Mesenchymal stem cell (in vitro differentiated cells and primary cell): ENCODE data around the gene GLTPD2. TPM values are rescaled to one million over a fixed set of nuclear protein-coding genes. Genes with fewer than 3 reads are reported as not detected.
A peak's percentile ranks its signal among the peaks of the same experiment; 100 is the strongest.

Experiments
- DNase-seq: peaks from one replicate; pipeline ENCODE4 v3.0.0-alpha.2; 2013
- H2AFZ ChIP-seq: one replicate; pipeline ENCODE4 v1.6.1; 2013; ENCODE audit warnings: low read depth, mild to moderate bottlenecking, control low read depth, inconsistent platforms, low read length, moderate library complexity
- H2AK5ac ChIP-seq: 2 replicates; pipeline ENCODE4 v1.6.1; 2013; ENCODE audit warnings: low read length, moderate library complexity, mild to moderate bottlenecking, inconsistent platforms; ENCODE audit not compliant: severe bottlenecking
- H2BK120ac ChIP-seq: one replicate; pipeline ENCODE4 v1.6.1; 2013; ENCODE audit warnings: low read depth, mild to moderate bottlenecking, inconsistent platforms, low read length, moderate library complexity
- H2BK12ac ChIP-seq, 2 experiments: one replicate each; pipeline ENCODE4 v1.6.1; 2013; ENCODE audit warnings: inconsistent platforms in 2 of 2, low read length in 2 of 2, mild to moderate bottlenecking in 2 of 2, moderate library complexity in 2 of 2, control low read depth in 1 of 2
- H2BK15ac ChIP-seq: one replicate; pipeline ENCODE4 v1.6.1; 2013; ENCODE audit warnings: mild to moderate bottlenecking, low read depth, inconsistent platforms; ENCODE audit not compliant: poor library complexity, severe bottlenecking
- H2BK5ac ChIP-seq: 2 replicates; pipeline ENCODE4 v1.6.1; 2013; ENCODE audit warnings: low read depth, mild to moderate bottlenecking, low read length, control low read depth, inconsistent platforms; ENCODE audit not compliant: poor library complexity, severe bottlenecking
- H3K14ac ChIP-seq, 2 experiments: one replicate each; pipeline ENCODE4 v1.6.1; 2013; ENCODE audit warnings: inconsistent platforms in 2 of 2, low read length in 2 of 2, control low read depth in 1 of 2, mild to moderate bottlenecking in 1 of 2, moderate library complexity in 1 of 2
- H3K18ac ChIP-seq, 2 experiments: one replicate each; pipeline ENCODE4 v1.6.1; 2013; ENCODE audit warnings: inconsistent platforms in 2 of 2, low read length in 2 of 2, control low read depth in 1 of 2, low read depth in 1 of 2, mild to moderate bottlenecking in 1 of 2
- H3K23ac ChIP-seq, 2 experiments: one replicate each; pipeline ENCODE4 v1.6.1; 2013; ENCODE audit warnings: inconsistent platforms in 2 of 2, low read length in 2 of 2, mild to moderate bottlenecking in 2 of 2, moderate library complexity in 2 of 2, control low read depth in 1 of 2
- H3K27ac ChIP-seq: 2 replicates; pipeline ENCODE4 v1.5.1; 2013; ENCODE audit warnings: mild to moderate bottlenecking, moderate library complexity, low read length, control low read depth, inconsistent platforms; ENCODE audit not compliant: poor library complexity, severe bottlenecking
- H3K27me3 ChIP-seq, 2 experiments: 2 replicates each; pipeline versions ENCODE4 v1.6.1 to v1.7.0; 2013; ENCODE audit warnings: low read length in 2 of 2, mild to moderate bottlenecking in 2 of 2, moderate library complexity in 2 of 2, control low read depth in 1 of 2, inconsistent platforms in 1 of 2; ENCODE audit not compliant: control insufficient read depth in 1 of 2, insufficient read depth in 1 of 2
- H3K36me3 ChIP-seq, 2 experiments: 2 replicates each; pipeline versions ENCODE4 v1.6.1 to v1.7.0; 2013; ENCODE audit warnings: low read length in 2 of 2, control low read depth in 1 of 2, inconsistent platforms in 1 of 2, low read depth in 1 of 2, mild to moderate bottlenecking in 1 of 2; ENCODE audit not compliant: insufficient read depth in 2 of 2, control insufficient read depth in 1 of 2
- H3K4ac ChIP-seq, 2 experiments: one replicate each; pipeline ENCODE4 v1.6.1; 2013; ENCODE audit warnings: inconsistent platforms in 2 of 2, low read length in 2 of 2, mild to moderate bottlenecking in 2 of 2, moderate library complexity in 2 of 2, control low read depth in 1 of 2, low read depth in 1 of 2
- H3K4me1 ChIP-seq: 2 replicates; pipeline ENCODE4 v1.6.1; 2013; ENCODE audit warnings: low read depth, low read length, control low read depth; ENCODE audit not compliant: control insufficient read depth, insufficient read depth
- H3K4me2 ChIP-seq: 2 replicates; pipeline ENCODE4 v1.6.1; 2013; ENCODE audit warnings: low read length, mild to moderate bottlenecking, inconsistent platforms; ENCODE audit not compliant: poor library complexity, severe bottlenecking
- H3K4me3 ChIP-seq, 2 experiments: 2 replicates each; pipeline versions ENCODE4 v1.5.1 to v1.7.0; 2013; ENCODE audit warnings: low read length in 2 of 2, mild to moderate bottlenecking in 2 of 2, control low read depth in 1 of 2, low read depth in 1 of 2; ENCODE audit not compliant: insufficient read depth in 1 of 2
- H3K79me1 ChIP-seq: replicated peaks from 2 replicates; pipeline ENCODE4 v1.6.1; 2013; ENCODE audit warnings: mild to moderate bottlenecking, control low read depth, low read length, inconsistent platforms; ENCODE audit not compliant: poor library complexity, severe bottlenecking
- H3K9ac ChIP-seq: 2 replicates; pipeline ENCODE4 v1.7.0; 2013; ENCODE audit warnings: mild to moderate bottlenecking, low read length, moderate library complexity
- H3K9me3 ChIP-seq: 2 replicates; pipeline ENCODE4 v1.7.0; 2013; ENCODE audit warnings: mild to moderate bottlenecking, low read length; ENCODE audit not compliant: control insufficient read depth
- H4K8ac ChIP-seq: one replicate; pipeline ENCODE4 v1.6.1; 2013; ENCODE audit warnings: inconsistent platforms, mild to moderate bottlenecking, low read length, moderate library complexity
- H4K91ac ChIP-seq: one replicate; pipeline ENCODE4 v1.6.1; 2013; ENCODE audit warnings: mild to moderate bottlenecking, low read length, inconsistent platforms
- WGBS: methylation state at CpG from one replicate; pipeline ENCODE4 v1.1.7; 2013; ENCODE audit warnings: mixed read lengths; 5-methylcytosine and 5-hydroxymethylcytosine counted together
- polyA plus RNA-seq, 2 experiments: library from polyadenylated mRNA; stranded (reverse); fragments of 200-250 nt; gene quantifications; one replicate each; pipeline ENCODE4 v1.2.3, GENCODE V29; 2013

Gene GLTPD2
- not detected for polyA plus RNA-seq (2013, experiment 1 of 2)
- polyA plus RNA-seq (2013, experiment 2 of 2), result not detected

- Histone ChIP-seq H3K27me3 (peaks cover 2 to 15% of the 10 kb centered on the region in 2 experiments), H2BK5ac (no peak within 1 kb of the TSS), H3K4me3 (peak within 1 kb of the TSS; percentile 82 to 86), H3K4ac (peak within 1 kb of the TSS; percentile 59 to 61), H2BK12ac (peak within 1 kb of the TSS in 1 of 2 experiments; percentile 71), H2AK5ac (no peak within 1 kb of the TSS), H3K23ac (peak within 1 kb of the TSS in 1 of 2 experiments; percentile 98), H3K27ac (no peak within 1 kb of the TSS), H3K18ac (peak within 1 kb of the TSS; percentile 81 to 98), H4K91ac (no peak within 1 kb of the TSS), H3K36me3 (no peaks in the 10 kb centered on the region), H3K4me2 (peak within 1 kb of the TSS; percentile 100), H3K79me1 (peaks cover 7% of the 10 kb centered on the region), H3K9me3 (no peaks in the 10 kb centered on the region), H3K9ac (peak within 1 kb of the TSS; percentile 86), H3K14ac (peak within 1 kb of the TSS in 1 of 2 experiments; percentile 71), H3K4me1 (peaks cover 15% of the 10 kb centered on the region), H4K8ac (peak within 1 kb of the TSS; percentile 67), H2AFZ (peak within 1 kb of the TSS; percentile 95), H2BK120ac (peak within 1 kb of the TSS; percentile 11), H2BK15ac (no peak within 1 kb of the TSS)
- peak; percentile 33 for DNase-seq
- 7% methylated on average over 54 of the region's 62 CpGs for WGBS
Measured at GRCh38 chr17:4788807-4789700, at the start of gene GLTPD2. Gene GLTPD2 (plus strand): TSS chr17:4788964. CDS start chr17:4789012, 48 bp downstream.

GRCh38 chr17:4739122-4740024 lies 49.4 kb upstream of the GLTPD2 start, which contains the start of the genes CXCL16 and ZMYND15:
Gene CXCL16 (minus strand): TSS chr17:4739928. CDS start chr17:4739339, 589 bp downstream.
Gene ZMYND15 (plus strand): TSS chr17:4739833. CDS start chr17:4740549, 716 bp downstream.
- peak within 1 kb of the TSS in 1 of 2 experiments; percentile 36 for H3K14ac ChIP-seq
- H3K9me3 ChIP-seq, result no peaks in the 10 kb centered on the region
- DNase-seq, result peak; percentile 70
- H3K9ac ChIP-seq, result peak within 1 kb of the TSS; percentile 75
- no peaks in the 10 kb centered on the region for H3K36me3 ChIP-seq
- no peak within 1 kb of the TSS for H2AK5ac ChIP-seq
- H3K4me1 ChIP-seq, result peaks cover 16% of the 10 kb centered on the region
- H3K4me2 ChIP-seq, result peak within 1 kb of the TSS; percentile 91
- H3K27ac ChIP-seq, result no peak within 1 kb of the TSS
- peak within 1 kb of the TSS in 1 of 2 experiments; percentile 47 for H2BK12ac ChIP-seq
- H2BK120ac ChIP-seq, result no peak within 1 kb of the TSS
- no peaks in the 10 kb centered on the region for H3K79me1 ChIP-seq
- H3K18ac ChIP-seq, result peak within 1 kb of the TSS in 1 of 2 experiments; percentile 30
- peaks cover 52 to 54% of the 10 kb centered on the region in 2 experiments for H3K27me3 ChIP-seq
- peak within 1 kb of the TSS; percentile 20 for H2AFZ ChIP-seq
- WGBS, result 1% methylated on average over 79 of the region's 100 CpGs
- H4K8ac ChIP-seq, result no peak within 1 kb of the TSS
- H3K23ac ChIP-seq, result peak within 1 kb of the TSS in 1 of 2 experiments; percentile 94
- H2BK15ac ChIP-seq, result no peak within 1 kb of the TSS
- no peak within 1 kb of the TSS for H3K4ac ChIP-seq
- peak within 1 kb of the TSS; percentile 64 to 82 for H3K4me3 ChIP-seq
- no peak within 1 kb of the TSS for H4K91ac ChIP-seq
- no peak within 1 kb of the TSS for H2BK5ac ChIP-seq

GRCh38 chr17:4740025-4740351 lies 48.8 kb upstream of the GLTPD2 start:
- Histone ChIP-seq H2BK120ac (no peak overlapping the region), H3K79me1 (no peaks in the 10 kb centered on the region), H4K91ac (no peak overlapping the region), H3K4me3 (peak overlapping the region; percentile 64 to 82), H3K14ac (no peak overlapping the region), H2BK12ac (peak overlapping the region in 1 of 2 experiments; percentile 47), H2BK5ac (no peak overlapping the region), H3K23ac (peak overlapping the region in 1 of 2 experiments; percentile 63), H3K9me3 (no peaks in the 10 kb centered on the region), H3K27me3 (peaks cover 58 to 59% of the 10 kb centered on the region in 2 experiments), H3K4me2 (peak overlapping the region; percentile 91), H3K4me1 (peaks cover 17% of the 10 kb centered on the region), H3K36me3 (no peaks in the 10 kb centered on the region), H2AK5ac (no peak overlapping the region), H3K9ac (peak overlapping the region; percentile 75), H2BK15ac (no peak overlapping the region), H3K27ac (no peak overlapping the region), H2AFZ (peak overlapping the region; percentile 20), H4K8ac (no peak overlapping the region), H3K18ac (peak overlapping the region in 1 of 2 experiments; percentile 30), H3K4ac (no peak overlapping the region)
- DNase-seq, result no peak
- 14% methylated on average over 13 of the region's 13 CpGs for WGBS
